A549 (cell line): ENCODE data around the gene HGFAC. TPM values are rescaled to one million over a fixed set of nuclear protein-coding genes. Genes with fewer than 3 reads are reported as not detected.

ENCODE experiments used
- ATAC-seq, 2 experiments: fragments of 200-7000 bp in 1 of 2; fragments of >200 bp in 1 of 2; cut with Nextera tagmentation in 1 of 2; cut with Tn5 transposase in 1 of 2; 3 replicates each; pipeline versions ENCODE4 v1.8.0 to v1.9.1; 2018 to 2020; ENCODE audit warnings: mild to moderate bottlenecking in 1 of 2, moderate library complexity in 1 of 2
- CTCF ChIA-PET: fragments of 300-600 bp; sonication (Branson Sonifier 250); formaldehyde crosslinking; extraction: SDS; loops from one replicate; lab custom pipeline; 2021; ENCODE audit warnings: antibody characterized with exemption, inconsistent platforms; lab: Yijun Ruan, JAX
- POLR2A ChIA-PET: fragments of 350-600 bp; formaldehyde crosslinking; extraction: SDS; loops from one replicate; lab custom pipeline; 2021; ENCODE audit warnings: antibody characterized with exemption, inconsistent platforms; lab: Yijun Ruan, JAX
- DNase-seq, 2 experiments: peaks; one replicate each; pipeline versions ENCODE4 v3.0.0 to v3.0.0-alpha.2; 2011 to 2016; ENCODE audit warnings: low read depth in 1 of 2, low spot score in 1 of 2
- FAIRE-seq: peaks from 2 replicates; lab custom pipeline; 2011; peaks lifted over from hg19 to GRCh38; lab: Jason Lieb, UNC
- H3K27ac ChIP-seq, 2 experiments: fragments of >200 bp; sonication (Bioruptor Twin); formaldehyde crosslinking; 3 replicates each; pipeline ENCODE4 v1.5.1; 2016 to 2017
- H3K4me1 ChIP-seq: fragments of >200 bp; sonication (Bioruptor Twin); formaldehyde crosslinking; 3 replicates; pipeline ENCODE4 v1.6.1; 2016
- H3K4me2 ChIP-seq: fragments of >200 bp; sonication (Bioruptor Twin); formaldehyde crosslinking; 3 replicates; pipeline ENCODE4 v1.6.1; 2016
- H3K4me3 ChIP-seq: fragments of >200 bp; sonication (Bioruptor Twin); formaldehyde crosslinking; 3 replicates; pipeline ENCODE4 v1.5.1; 2016
- H3K9me3 ChIP-seq: fragments of >200 bp; sonication (Bioruptor Twin); formaldehyde crosslinking; 3 replicates; pipeline ENCODE4 v1.6.1; 2016
- CBX8 ChIP-seq: fragments of 200-600 bp; sonication (generic); IDR thresholded peaks from 2 replicates; pipeline ENCODE4 v1.6.1; 2016
- CTCF ChIP-seq: fragments of >200 bp; sonication (Bioruptor Twin); formaldehyde crosslinking; IDR thresholded peaks from 3 replicates; pipeline ENCODE4 v1.5.1; 2016
- HEYL ChIP-seq: fragments of 250-450 bp; sonication (Bioruptor Pico); IDR thresholded peaks from 2 replicates; pipeline ENCODE4 v1.8.0; 2021; ENCODE audit warnings: mild to moderate bottlenecking, moderate library complexity
- HOXA7 ChIP-seq: fragments of 250-450 bp; sonication (Bioruptor Pico); IDR thresholded peaks from 2 replicates; pipeline ENCODE4 v1.5.0; 2020; ENCODE audit warnings: mild to moderate bottlenecking, moderate library complexity
- KDM5A ChIP-seq: fragments of 200-600 bp; sonication (generic); IDR thresholded peaks from 2 replicates; pipeline ENCODE4 v1.6.1; 2016; ENCODE audit warnings: antibody characterized with exemption, mild to moderate bottlenecking
- MAX ChIP-seq: IDR thresholded peaks from 2 replicates; pipeline ENCODE4 v1.6.1; 2012
- MAZ ChIP-seq: fragments of 150-350 bp; IDR thresholded peaks from 2 replicates; pipeline ENCODE4 v1.6.1; 2014; ENCODE audit warnings: antibody characterized with exemption, low read depth, low read length, borderline replicate concordance
- RFX5 ChIP-seq: fragments of 450-650 bp; IDR thresholded peaks from 2 replicates; pipeline ENCODE4 v1.7.1; 2014; ENCODE audit warnings: antibody characterized with exemption, mild to moderate bottlenecking, moderate library complexity
- SREBF2 ChIP-seq: fragments of 450-650 bp; IDR thresholded peaks from 2 replicates; pipeline ENCODE4 v1.6.1; 2014; ENCODE audit warnings: mild to moderate bottlenecking, moderate library complexity
- USF2 ChIP-seq: fragments of 450-650 bp; IDR thresholded peaks from 2 replicates; pipeline ENCODE4 v1.6.1; 2014; ENCODE audit warnings: antibody characterized with exemption
- ZC3H11A ChIP-seq: fragments of 450-650 bp; IDR thresholded peaks from 2 replicates; pipeline ENCODE4 v1.6.1; 2014; ENCODE audit warnings: antibody characterized with exemption, mild to moderate bottlenecking
- ZSCAN20 ChIP-seq: fragments of 250-450 bp; sonication (Bioruptor Pico); IDR thresholded peaks from 2 replicates; pipeline ENCODE4 v1.8.0; 2022; ENCODE audit warnings: mild to moderate bottlenecking, moderate library complexity
- WGBS: methylation state at CpG from one replicate; pipeline ENCODE4 v1.1.6; 2017; ENCODE audit errors: missing lambda C conversion rate; 5-methylcytosine and 5-hydroxymethylcytosine counted together
- polyA plus RNA-seq, 4 experiments: library from polyadenylated mRNA; depleted of rRNA in 3 of 4; stranded (reverse); fragments of >200 nt; fragmentation: RNase III in 1 of 4; extraction: RNeasy Plus Mini Kit Qiagen cat#74134 plus additional on column Dnase treatment in 1 of 4; gene quantifications; 2 replicates in 3 of 4; 3 replicates in 1 of 4; pipeline ENCODE4 v1.2.3, GENCODE V29; 2011 to 2017
- TF ChIP-seq, protein P1 (sequence below): fragments of 200-600 bp; sonication (generic); IDR thresholded peaks from 2 replicates; pipeline ENCODE4 v1.6.1; 2016; ENCODE audit warnings: antibody characterized with exemption, mild to moderate bottlenecking, moderate library complexity
- TF ChIP-seq, protein P2 (sequence below): IDR thresholded peaks from 2 replicates; pipeline ENCODE4 v1.6.1; 2012
- TF ChIP-seq, protein P3 (sequence below): IDR thresholded peaks from 2 replicates; pipeline ENCODE4 v1.6.1; 2012; ENCODE audit warnings: low read depth, borderline replicate concordance

The HGFAC gene
- polyA plus RNA-seq, 2 of the 4 experiments (the other 2 are of a cell fraction): 0.25 TPM; not detected in 1

DNA sequence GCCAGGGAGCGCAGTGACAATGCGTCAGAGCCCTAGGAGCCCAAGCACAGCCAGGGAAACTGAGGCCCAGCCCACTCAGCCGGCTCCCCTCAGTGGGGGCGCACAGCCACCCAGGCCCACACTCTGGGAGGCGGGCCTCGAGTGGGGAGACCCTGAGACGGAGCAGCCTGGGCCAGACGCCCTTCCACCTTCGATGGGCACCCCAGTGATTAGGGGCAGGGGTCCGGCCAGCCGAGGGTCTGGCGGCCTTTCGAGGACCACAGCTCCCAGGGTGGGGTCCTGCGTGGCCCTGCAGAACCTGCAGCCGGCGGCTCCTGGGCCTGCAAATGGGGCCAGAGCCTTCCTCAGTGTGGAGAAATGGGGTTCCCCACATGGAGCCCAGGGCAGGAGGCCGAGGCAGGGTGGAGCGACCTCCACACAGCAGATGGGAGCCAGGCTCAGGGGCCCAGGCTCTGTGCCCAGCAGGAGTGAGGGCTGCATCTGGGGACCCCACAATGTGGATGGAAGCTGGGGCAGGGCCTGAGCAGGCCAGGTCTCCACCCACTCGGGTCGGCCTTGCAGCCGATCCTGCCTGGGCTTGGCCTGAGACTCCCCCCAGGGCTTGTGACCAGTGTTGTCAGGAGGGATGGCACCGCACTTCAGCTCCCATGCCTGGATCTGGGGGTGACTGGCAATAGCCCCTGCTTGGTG is 5.0 kb downstream of the HGFAC start:
- ChIA-PET CTCF (interaction anchor here (0.8 to 1.5 kb wide), 3 partner anchors 34 to 254 kb away, joined by 4 to 5 read pairs (median 4); no protein-coding TSS in a partner anchor), POLR2A (no interaction called here)
- Histone ChIP-seq H3K4me2 (no peak overlapping the region), H3K4me1 (no peaks in the 10 kb centered on the region), H3K9me3 (no peaks in the 10 kb centered on the region), H3K4me3 (no peak overlapping the region), H3K27ac (no peak overlapping the region)
- DNase-seq (no peak), FAIRE-seq (no peak), ATAC-seq (no peak)
- no peak for TF ChIP-seq USF2
- TF ChIP-seq, protein P1, sequence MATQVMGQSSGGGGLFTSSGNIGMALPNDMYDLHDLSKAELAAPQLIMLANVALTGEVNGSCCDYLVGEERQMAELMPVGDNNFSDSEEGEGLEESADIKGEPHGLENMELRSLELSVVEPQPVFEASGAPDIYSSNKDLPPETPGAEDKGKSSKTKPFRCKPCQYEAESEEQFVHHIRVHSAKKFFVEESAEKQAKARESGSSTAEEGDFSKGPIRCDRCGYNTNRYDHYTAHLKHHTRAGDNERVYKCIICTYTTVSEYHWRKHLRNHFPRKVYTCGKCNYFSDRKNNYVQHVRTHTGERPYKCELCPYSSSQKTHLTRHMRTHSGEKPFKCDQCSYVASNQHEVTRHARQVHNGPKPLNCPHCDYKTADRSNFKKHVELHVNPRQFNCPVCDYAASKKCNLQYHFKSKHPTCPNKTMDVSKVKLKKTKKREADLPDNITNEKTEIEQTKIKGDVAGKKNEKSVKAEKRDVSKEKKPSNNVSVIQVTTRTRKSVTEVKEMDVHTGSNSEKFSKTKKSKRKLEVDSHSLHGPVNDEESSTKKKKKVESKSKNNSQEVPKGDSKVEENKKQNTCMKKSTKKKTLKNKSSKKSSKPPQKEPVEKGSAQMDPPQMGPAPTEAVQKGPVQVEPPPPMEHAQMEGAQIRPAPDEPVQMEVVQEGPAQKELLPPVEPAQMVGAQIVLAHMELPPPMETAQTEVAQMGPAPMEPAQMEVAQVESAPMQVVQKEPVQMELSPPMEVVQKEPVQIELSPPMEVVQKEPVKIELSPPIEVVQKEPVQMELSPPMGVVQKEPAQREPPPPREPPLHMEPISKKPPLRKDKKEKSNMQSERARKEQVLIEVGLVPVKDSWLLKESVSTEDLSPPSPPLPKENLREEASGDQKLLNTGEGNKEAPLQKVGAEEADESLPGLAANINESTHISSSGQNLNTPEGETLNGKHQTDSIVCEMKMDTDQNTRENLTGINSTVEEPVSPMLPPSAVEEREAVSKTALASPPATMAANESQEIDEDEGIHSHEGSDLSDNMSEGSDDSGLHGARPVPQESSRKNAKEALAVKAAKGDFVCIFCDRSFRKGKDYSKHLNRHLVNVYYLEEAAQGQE: no peak
- no peak for TF ChIP-seq SREBF2
- no peak for TF ChIP-seq CBX8
- TF ChIP-seq HOXA7 (CRISPR knock-in tag): no peak
- no peak for TF ChIP-seq KDM5A
- no peak for TF ChIP-seq RFX5
- TF ChIP-seq, protein P2, sequence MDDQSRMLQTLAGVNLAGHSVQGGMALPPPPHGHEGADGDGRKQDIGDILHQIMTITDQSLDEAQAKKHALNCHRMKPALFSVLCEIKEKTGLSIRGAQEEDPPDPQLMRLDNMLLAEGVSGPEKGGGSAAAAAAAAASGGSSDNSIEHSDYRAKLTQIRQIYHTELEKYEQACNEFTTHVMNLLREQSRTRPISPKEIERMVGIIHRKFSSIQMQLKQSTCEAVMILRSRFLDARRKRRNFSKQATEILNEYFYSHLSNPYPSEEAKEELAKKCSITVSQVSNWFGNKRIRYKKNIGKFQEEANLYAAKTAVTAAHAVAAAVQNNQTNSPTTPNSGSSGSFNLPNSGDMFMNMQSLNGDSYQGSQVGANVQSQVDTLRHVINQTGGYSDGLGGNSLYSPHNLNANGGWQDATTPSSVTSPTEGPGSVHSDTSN: no peak
- no peak for TF ChIP-seq ZSCAN20 (CRISPR knock-in tag)
- no peak for TF ChIP-seq MAZ
- no peak for TF ChIP-seq HEYL (CRISPR knock-in tag)
- 87% methylated on average over 6 of the region's 22 CpGs for WGBS

- FAIRE-seq (no peak), ATAC-seq (no peak), DNase-seq (no peak)
- TF ChIP-seq ZC3H11A: no peak
- Histone ChIP-seq H3K27ac (no peak overlapping the region), H3K4me3 (no peak overlapping the region), H3K4me2 (no peak overlapping the region), H3K9me3 (no peaks in the 10 kb centered on the region), H3K4me1 (no peaks in the 10 kb centered on the region)
- 90% methylated on average over 7 of the region's 53 CpGs for WGBS
- CTCF ChIA-PET: interaction anchor here (0.8 to 1.5 kb wide), 3 partner anchors 33 to 255 kb away, joined by 4 to 5 read pairs (median 4); no protein-coding TSS in a partner anchor
- POLR2A ChIA-PET: no interaction called here
These were observed 5.9 kb downstream of the HGFAC start for GRCh38 chr4:3447431-3448395.

DNA sequence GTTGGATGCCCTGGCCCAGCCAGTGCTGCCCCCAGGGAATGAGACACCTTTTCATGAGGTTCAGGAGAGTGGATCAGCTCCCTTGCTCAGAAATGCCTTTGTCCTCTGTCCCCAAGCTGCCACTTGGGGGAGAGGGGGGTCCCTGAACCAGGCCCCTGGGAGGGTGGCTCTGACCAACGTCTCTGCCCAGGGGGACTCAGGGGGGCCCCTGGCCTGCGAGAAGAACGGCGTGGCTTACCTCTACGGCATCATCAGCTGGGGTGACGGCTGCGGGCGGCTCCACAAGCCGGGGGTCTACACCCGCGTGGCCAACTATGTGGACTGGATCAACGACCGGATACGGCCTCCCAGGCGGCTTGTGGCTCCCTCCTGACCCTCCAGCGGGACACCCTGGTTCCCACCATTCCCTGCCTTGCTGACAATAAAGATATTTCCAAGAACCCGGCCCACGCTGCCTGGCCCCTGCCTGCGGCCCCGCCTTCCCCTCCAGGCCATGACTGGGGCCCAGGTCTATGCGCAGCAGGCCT is 7.3 kb downstream of the HGFAC start:
- Histone ChIP-seq H3K27ac (no peak overlapping the region), H3K9me3 (0 out of 3 replicates have a peak, but pooled peaks cover 1% of the 10 kb centered on the region), H3K4me1 (no peaks in the 10 kb centered on the region), H3K4me2 (no peak overlapping the region), H3K4me3 (no peak overlapping the region)
- 93% methylated on average over 5 of the region's 21 CpGs for WGBS
- no peak for DNase-seq
- ChIA-PET POLR2A (no interaction called here), CTCF (no interaction called here)
- no peak for ATAC-seq
- TF ChIP-seq, protein P3, sequence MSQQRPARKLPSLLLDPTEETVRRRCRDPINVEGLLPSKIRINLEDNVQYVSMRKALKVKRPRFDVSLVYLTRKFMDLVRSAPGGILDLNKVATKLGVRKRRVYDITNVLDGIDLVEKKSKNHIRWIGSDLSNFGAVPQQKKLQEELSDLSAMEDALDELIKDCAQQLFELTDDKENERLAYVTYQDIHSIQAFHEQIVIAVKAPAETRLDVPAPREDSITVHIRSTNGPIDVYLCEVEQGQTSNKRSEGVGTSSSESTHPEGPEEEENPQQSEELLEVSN: no peak
- no peak for TF ChIP-seq HOXA7 (CRISPR knock-in tag)
- no peak for TF ChIP-seq CTCF
- TF ChIP-seq MAX: no peak
- no peak for FAIRE-seq
